Fibroblast of villous mesenchyme (primary cell): Measurements from ENCODE around the gene RTL1. TPM values are rescaled to one million over a fixed set of nuclear protein-coding genes. Genes with fewer than 3 reads are reported as not detected.

ENCODE experiments used
- DNase-seq: peaks from one replicate; pipeline ENCODE4 v3.0.0-alpha.2; 2010; ENCODE audit warnings: low read depth
- H3K4me3 ChIP-seq: 2 replicates; pipeline ENCODE4 v1.5.1; 2011; ENCODE audit warnings: low read depth, mild to moderate bottlenecking, low read length
- total RNA-seq: library from RNA; depleted of rRNA; stranded (reverse); fragments of >200 nt; gene quantifications from 2 replicates; pipeline ENCODE4 v1.2.3, GENCODE V29; 2012
- TF ChIP-seq, protein P1 (sequence below): IDR thresholded peaks from 2 replicates; pipeline ENCODE4 v1.5.1; 2012; ENCODE audit warnings: low read depth, mild to moderate bottlenecking, low read length; ENCODE audit not compliant: insufficient read depth

RTL1 gene
- total RNA-seq, 1 donor: not detected

DNA sequence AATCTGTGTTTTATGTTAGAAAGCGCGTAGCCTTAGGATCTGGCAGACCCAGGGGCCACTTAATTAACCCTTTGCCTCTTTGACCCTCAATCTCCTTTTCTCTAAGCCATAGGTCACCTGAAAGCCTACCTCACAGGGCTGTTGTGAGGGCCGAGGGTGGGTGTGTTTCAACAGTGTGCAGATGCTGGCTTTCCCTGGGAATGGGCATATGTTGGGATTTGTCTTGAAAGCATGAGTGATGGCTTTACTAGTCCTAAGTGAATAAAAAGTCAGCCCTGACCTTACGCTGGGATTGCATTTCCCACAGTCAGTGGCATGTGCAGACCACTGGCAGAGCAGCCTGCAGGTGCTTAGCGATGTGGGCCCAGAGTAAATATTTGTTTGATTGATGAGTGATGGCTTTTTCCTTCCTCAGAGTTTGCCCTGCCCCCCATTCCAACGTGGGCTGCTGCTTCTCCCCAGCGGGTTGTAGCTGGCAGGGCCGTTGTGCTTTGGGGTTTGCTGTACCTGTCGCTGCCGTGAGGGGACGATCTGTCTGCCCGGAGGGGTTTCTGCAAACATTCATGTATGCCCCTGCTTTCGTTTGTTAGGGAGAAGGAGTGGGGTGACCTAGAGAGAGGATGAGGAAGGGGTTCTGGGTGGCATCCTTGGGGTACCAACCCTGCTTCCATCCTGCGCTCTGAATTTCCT lies 46.1 kb downstream of the RTL1 start:
- TF ChIP-seq, protein P1, sequence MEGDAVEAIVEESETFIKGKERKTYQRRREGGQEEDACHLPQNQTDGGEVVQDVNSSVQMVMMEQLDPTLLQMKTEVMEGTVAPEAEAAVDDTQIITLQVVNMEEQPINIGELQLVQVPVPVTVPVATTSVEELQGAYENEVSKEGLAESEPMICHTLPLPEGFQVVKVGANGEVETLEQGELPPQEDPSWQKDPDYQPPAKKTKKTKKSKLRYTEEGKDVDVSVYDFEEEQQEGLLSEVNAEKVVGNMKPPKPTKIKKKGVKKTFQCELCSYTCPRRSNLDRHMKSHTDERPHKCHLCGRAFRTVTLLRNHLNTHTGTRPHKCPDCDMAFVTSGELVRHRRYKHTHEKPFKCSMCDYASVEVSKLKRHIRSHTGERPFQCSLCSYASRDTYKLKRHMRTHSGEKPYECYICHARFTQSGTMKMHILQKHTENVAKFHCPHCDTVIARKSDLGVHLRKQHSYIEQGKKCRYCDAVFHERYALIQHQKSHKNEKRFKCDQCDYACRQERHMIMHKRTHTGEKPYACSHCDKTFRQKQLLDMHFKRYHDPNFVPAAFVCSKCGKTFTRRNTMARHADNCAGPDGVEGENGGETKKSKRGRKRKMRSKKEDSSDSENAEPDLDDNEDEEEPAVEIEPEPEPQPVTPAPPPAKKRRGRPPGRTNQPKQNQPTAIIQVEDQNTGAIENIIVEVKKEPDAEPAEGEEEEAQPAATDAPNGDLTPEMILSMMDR: no peak
- no peak for DNase-seq
- no peak overlapping the region for H3K4me3 ChIP-seq

DNA sequence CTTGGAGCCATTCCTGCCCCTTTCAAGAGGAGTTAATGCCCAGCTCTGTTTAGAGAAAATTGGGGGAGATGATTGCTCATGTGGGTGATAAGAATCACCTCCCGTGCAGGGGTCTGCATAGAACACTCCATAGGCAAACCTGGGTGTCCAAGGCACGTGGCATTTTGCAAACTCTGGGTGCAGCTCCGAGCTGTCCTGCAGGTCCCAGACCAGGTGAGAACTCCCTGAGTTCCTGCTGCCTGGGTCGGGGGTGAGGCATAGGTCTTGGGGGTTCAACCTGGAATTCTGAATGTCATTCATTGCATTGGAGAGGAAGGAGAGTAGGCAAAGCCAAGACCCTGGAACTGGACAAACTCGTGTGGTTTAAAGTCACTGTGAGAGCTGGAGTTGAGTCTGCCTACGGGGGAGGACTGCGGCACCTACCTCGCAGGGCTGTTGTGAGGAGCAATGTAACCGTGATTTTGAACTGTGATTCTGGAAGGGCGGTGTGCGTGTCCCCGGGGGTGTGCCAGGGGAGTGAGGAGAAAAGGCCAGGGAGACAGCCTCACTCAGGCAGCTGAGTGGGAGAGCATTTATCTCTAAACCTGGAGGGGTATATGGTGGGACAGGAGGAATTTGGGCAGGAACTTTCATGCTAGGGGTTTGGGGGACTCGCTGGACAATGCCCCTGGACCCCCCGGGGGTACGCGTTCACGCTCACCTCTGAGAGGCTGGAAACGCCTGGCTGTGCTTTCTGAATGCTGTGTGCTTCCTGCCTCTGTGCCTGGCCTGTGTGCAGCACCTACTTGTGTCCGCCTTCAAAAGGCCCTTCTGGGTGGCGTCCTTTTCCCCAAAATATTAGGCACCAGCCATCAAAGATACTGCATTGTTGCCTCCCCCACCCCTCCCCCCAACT lies 47.2 kb downstream of the RTL1 start:
- no peak overlapping the region for H3K4me3 ChIP-seq
- TF ChIP-seq, protein P1: no peak
- no peak for DNase-seq

DNA sequence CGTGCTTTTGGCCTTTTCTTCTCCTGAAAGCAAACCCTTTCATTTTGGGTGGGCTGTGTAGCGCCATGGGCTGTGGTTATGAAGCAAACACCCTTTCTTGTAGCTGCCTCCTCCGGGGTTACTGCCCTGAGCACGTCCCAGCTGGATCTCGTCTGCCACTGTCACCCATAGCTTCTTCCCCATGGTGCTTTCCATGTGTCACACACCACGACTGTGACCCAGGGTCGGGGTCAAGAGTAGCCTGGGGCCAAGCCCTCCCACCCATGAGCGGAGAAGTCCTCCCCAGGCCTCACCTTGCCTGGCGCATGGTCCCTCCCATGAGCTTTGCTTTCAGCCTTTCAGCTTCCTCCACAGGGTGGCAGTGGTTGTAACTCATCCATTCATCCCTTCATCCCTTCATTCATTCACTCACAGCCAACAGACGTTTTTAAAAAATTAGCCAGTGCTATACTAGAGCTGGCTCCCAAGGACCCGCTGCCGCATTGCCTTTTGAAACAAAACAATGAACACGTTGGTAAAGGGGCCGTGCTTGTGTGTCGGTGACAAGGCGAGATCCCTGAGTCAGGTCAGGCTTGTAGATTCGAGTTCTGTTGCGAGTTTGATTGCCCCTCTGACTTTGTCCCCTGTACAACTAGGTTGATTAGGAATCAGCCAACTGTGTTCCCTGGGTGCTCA lies 48.1 kb downstream of the RTL1 start:
- no peak overlapping the region for H3K4me3 ChIP-seq
- DNase-seq: no peak
- TF ChIP-seq, protein P1: no peak

DNA sequence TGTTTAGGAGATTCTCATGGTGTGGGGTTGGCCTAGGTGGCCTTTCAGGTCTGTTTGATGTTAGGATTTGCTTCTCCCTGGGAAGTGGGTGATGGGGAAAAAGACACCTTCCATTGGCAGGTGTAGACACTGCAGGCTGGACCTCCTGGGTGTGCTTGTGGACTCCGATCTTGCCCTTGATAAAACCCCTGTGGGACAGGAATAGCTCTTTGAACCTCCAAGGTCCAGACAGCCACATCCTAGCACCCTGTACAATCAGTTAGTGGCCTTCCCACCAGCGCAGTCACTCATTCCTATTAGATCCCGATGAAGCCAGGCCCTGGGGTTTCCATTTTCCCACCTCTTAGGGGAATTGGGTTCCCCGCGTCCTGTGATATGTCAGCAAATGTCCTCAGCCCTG lies 49.1 kb downstream of the RTL1 start:
- H3K4me3 ChIP-seq: no peak overlapping the region
- TF ChIP-seq, protein P1: no peak
- no peak for DNase-seq

DNA sequence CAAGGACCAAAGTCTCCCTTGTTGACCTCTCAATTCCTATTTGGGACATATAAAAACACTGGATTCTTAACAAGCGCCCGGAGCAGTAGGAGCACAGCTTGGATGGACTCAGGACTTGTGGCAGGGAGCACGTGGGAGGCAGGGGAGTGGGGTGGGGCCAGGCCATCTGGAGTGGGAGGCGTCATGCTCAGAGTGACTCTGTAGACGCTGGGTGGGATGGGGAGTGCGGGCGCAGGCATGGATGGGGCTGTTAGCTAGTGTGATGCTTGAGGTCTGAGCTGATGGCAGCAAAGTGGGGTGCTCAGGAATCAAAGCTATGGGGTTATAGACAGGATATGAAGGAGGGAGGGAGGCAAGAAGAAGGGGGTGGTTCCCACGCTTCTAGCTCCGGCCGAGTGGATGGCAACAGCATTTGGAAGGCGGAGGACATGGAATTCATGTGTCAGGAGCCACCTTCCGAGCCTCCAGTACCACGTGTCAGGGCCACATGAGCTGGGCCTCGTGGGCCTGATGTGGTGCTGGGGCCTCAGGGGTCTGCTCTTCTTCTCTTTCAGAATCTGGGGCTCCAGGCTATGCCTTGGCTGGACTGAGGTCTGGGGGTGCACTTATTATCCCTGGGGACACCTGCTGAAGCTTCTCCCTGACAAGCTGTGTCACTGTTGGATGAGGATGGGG lies 51.4 kb downstream of the RTL1 start:
- TF ChIP-seq, protein P1: no peak
- no peak overlapping the region for H3K4me3 ChIP-seq
- no peak for DNase-seq

DNA sequence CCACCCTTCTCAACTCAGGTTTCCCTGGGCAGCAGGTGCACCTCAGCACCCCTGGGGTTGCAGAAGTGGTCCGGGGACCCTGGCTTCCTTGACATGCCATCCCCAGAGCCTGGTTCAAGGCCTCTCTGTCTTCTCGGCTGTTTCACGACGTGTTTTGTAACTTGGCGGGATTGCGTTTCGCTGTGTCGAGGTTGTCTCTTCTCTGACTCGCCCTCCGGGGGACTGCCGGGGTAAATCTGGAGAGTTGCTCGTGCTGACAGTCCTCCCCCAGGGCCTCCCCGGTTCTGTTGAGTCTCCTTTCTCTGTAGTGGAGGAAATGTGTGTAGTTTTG lies 52.0 kb downstream of the RTL1 start:
- DNase-seq: no peak
- H3K4me3 ChIP-seq: no peak overlapping the region
- TF ChIP-seq, protein P1: no peak
